ENCODE results near the gene WIPF2. TPM values are rescaled to one million over a fixed set of nuclear protein-coding genes. Genes with fewer than 3 reads are reported as not detected.

Gene WIPF2
- total and polyA plus RNA-seq, 4 donors, result 10.7 to 54.3 (median 31.2) TPM

- 72% methylated on average over 16 of the region's 21 CpGs for WGBS (ENCODE audit: insufficient coverage)
- H3K36me3 ChIP-seq (ENCODE audit: control insufficient read depth, insufficient read depth, low read length), result peaks cover 75% of the 10 kb centered on the region
- no peaks in the 10 kb centered on the region for H3K9me3 ChIP-seq (ENCODE audit: control insufficient read depth, insufficient read depth, low read length)
- H3K4me1 ChIP-seq (ENCODE audit: control insufficient read depth, insufficient read depth, low read length), result no peaks in the 10 kb centered on the region
- DNase-seq (ENCODE audit: low read depth in 4 of 6, low spot score in 6 of 6), result no peak
- H3K4me3 ChIP-seq (ENCODE audit: low read depth, low read length), result no peak overlapping the region
- no peaks in the 10 kb centered on the region for H3K27me3 ChIP-seq (ENCODE audit: control insufficient read depth, insufficient read depth, low read length)
- H3K27ac ChIP-seq (ENCODE audit: low read depth, low read length), result no peak overlapping the region
These were observed 45.5 kb downstream of the WIPF2 start for GRCh38 chr17:40264458-40265185.

- WGBS (ENCODE audit: insufficient coverage), result 90% methylated on average over 4 of the region's 5 CpGs
- H3K36me3 ChIP-seq (ENCODE audit: control insufficient read depth, insufficient read depth, low read length), result peaks cover 75% of the 10 kb centered on the region
- DNase-seq (ENCODE audit: low read depth in 4 of 6, low spot score in 6 of 6), result no peak
- H3K27ac ChIP-seq (ENCODE audit: low read depth, low read length), result no peak overlapping the region
- H3K27me3 ChIP-seq (ENCODE audit: control insufficient read depth, insufficient read depth, low read length), result no peaks in the 10 kb centered on the region
- no peaks in the 10 kb centered on the region for H3K4me1 ChIP-seq (ENCODE audit: control insufficient read depth, insufficient read depth, low read length)
- H3K9me3 ChIP-seq (ENCODE audit: control insufficient read depth, insufficient read depth, low read length), result no peaks in the 10 kb centered on the region
- no peak overlapping the region for H3K4me3 ChIP-seq (ENCODE audit: low read depth, low read length)
These were observed 46.2 kb downstream of the WIPF2 start for GRCh38 chr17:40265337-40265736.

GRCh38 chr17:40266882-40267281, 47.8 kb downstream of the WIPF2 start:
- Histone ChIP-seq H3K4me1 (ENCODE audit: control insufficient read depth, insufficient read depth, low read length) (no peaks in the 10 kb centered on the region), H3K9me3 (ENCODE audit: control insufficient read depth, insufficient read depth, low read length) (no peaks in the 10 kb centered on the region), H3K36me3 (ENCODE audit: control insufficient read depth, insufficient read depth, low read length) (peaks cover 67% of the 10 kb centered on the region), H3K4me3 (ENCODE audit: low read depth, low read length) (no peak overlapping the region), H3K27me3 (ENCODE audit: control insufficient read depth, insufficient read depth, low read length) (no peaks in the 10 kb centered on the region), H3K27ac (ENCODE audit: low read depth, low read length) (no peak overlapping the region)
- WGBS (ENCODE audit: insufficient coverage), result 98% methylated on average over 6 of the region's 6 CpGs
- no peak for DNase-seq (ENCODE audit: low read depth in 4 of 6, low spot score in 6 of 6)

- WGBS (ENCODE audit: insufficient coverage), result 50% methylated on average over 1 of the region's 2 CpGs
- Histone ChIP-seq H3K4me3 (ENCODE audit: low read depth, low read length) (no peak overlapping the region), H3K4me1 (ENCODE audit: control insufficient read depth, insufficient read depth, low read length) (no peaks in the 10 kb centered on the region), H3K9me3 (ENCODE audit: control insufficient read depth, insufficient read depth, low read length) (no peaks in the 10 kb centered on the region), H3K27ac (ENCODE audit: low read depth, low read length) (no peak overlapping the region), H3K27me3 (ENCODE audit: control insufficient read depth, insufficient read depth, low read length) (no peaks in the 10 kb centered on the region), H3K36me3 (ENCODE audit: control insufficient read depth, insufficient read depth, low read length) (peaks cover 71% of the 10 kb centered on the region)
- DNase-seq (ENCODE audit: low read depth in 4 of 6, low spot score in 6 of 6), result no peak
These were observed 49.1 kb downstream of the WIPF2 start for GRCh38 chr17:40268141-40268712.

- no CpG with 5 or more reads among the region's 1 CpG for WGBS (ENCODE audit: insufficient coverage)
- H3K27ac ChIP-seq (ENCODE audit: low read depth, low read length), result no peak overlapping the region
These were observed 59.3 kb downstream of the WIPF2 start for GRCh38 chr17:40278414-40278813.

GRCh38 chr17:40279402-40279801, 60.3 kb downstream of the WIPF2 start:
- H3K9me3 ChIP-seq (ENCODE audit: control insufficient read depth, insufficient read depth, low read length), result no peaks in the 10 kb centered on the region
- no peak overlapping the region for H3K4me3 ChIP-seq (ENCODE audit: low read depth, low read length)
- H3K27me3 ChIP-seq (ENCODE audit: control insufficient read depth, insufficient read depth, low read length), result no peaks in the 10 kb centered on the region
- peaks cover 67% of the 10 kb centered on the region for H3K36me3 ChIP-seq (ENCODE audit: control insufficient read depth, insufficient read depth, low read length)
- peak in 2 of 6 donors; percentile 24 to 58 for DNase-seq (ENCODE audit: low read depth in 4 of 6, low spot score in 6 of 6)
- H3K4me1 ChIP-seq (ENCODE audit: control insufficient read depth, insufficient read depth, low read length), result peaks cover 4% of the 10 kb centered on the region
- WGBS (ENCODE audit: insufficient coverage), result 31% methylated on average over 2 of the region's 4 CpGs
- no peak overlapping the region for H3K27ac ChIP-seq (ENCODE audit: low read depth, low read length)

More at GRCh38 chr17:40278414-40278813, 59.3 kb downstream of the WIPF2 start:
- no peak overlapping the region for H3K4me3 ChIP-seq (ENCODE audit: low read depth, low read length)
- peaks cover 4% of the 10 kb centered on the region for H3K4me1 ChIP-seq (ENCODE audit: control insufficient read depth, insufficient read depth, low read length)
- no peaks in the 10 kb centered on the region for H3K27me3 ChIP-seq (ENCODE audit: control insufficient read depth, insufficient read depth, low read length)
- no peaks in the 10 kb centered on the region for H3K9me3 ChIP-seq (ENCODE audit: control insufficient read depth, insufficient read depth, low read length)
- no peak for DNase-seq (ENCODE audit: low read depth in 4 of 6, low spot score in 6 of 6)
- H3K36me3 ChIP-seq (ENCODE audit: control insufficient read depth, insufficient read depth, low read length), result peaks cover 73% of the 10 kb centered on the region

- WGBS (ENCODE audit: insufficient coverage), result 20% methylated on average over 1 of the region's 2 CpGs
- no peak overlapping the region for H3K27ac ChIP-seq (ENCODE audit: low read depth, low read length)
- no peaks in the 10 kb centered on the region for H3K27me3 ChIP-seq (ENCODE audit: control insufficient read depth, insufficient read depth, low read length)
- no peak for DNase-seq (ENCODE audit: low read depth in 4 of 6, low spot score in 6 of 6)
- H3K36me3 ChIP-seq (ENCODE audit: control insufficient read depth, insufficient read depth, low read length), result peaks cover 52% of the 10 kb centered on the region
- no peak overlapping the region for H3K4me3 ChIP-seq (ENCODE audit: low read depth, low read length)
- H3K4me1 ChIP-seq (ENCODE audit: control insufficient read depth, insufficient read depth, low read length), result peaks cover 4% of the 10 kb centered on the region
- no peaks in the 10 kb centered on the region for H3K9me3 ChIP-seq (ENCODE audit: control insufficient read depth, insufficient read depth, low read length)
These were observed 62.6 kb downstream of the WIPF2 start for GRCh38 chr17:40281663-40282062.

- H3K27me3 ChIP-seq (ENCODE audit: control insufficient read depth, insufficient read depth, low read length), result no peaks in the 10 kb centered on the region
- H3K27ac ChIP-seq (ENCODE audit: low read depth, low read length), result peak overlapping the region; percentile 52
- H3K4me3 ChIP-seq (ENCODE audit: low read depth, low read length), result no peak overlapping the region
- H3K4me1 ChIP-seq (ENCODE audit: control insufficient read depth, insufficient read depth, low read length), result peaks cover 14% of the 10 kb centered on the region
- peaks cover 37% of the 10 kb centered on the region for H3K36me3 ChIP-seq (ENCODE audit: control insufficient read depth, insufficient read depth, low read length)
- 100% methylated on average over 1 of the region's 2 CpGs for WGBS (ENCODE audit: insufficient coverage)
- DNase-seq (ENCODE audit: low read depth in 4 of 6, low spot score in 6 of 6), result no peak
- no peaks in the 10 kb centered on the region for H3K9me3 ChIP-seq (ENCODE audit: control insufficient read depth, insufficient read depth, low read length)
These were observed 64.6 kb downstream of the WIPF2 start for GRCh38 chr17:40283662-40284061.

GRCh38 chr17:40284085-40284713, 65.1 kb downstream of the WIPF2 start:
- Histone ChIP-seq H3K4me3 (ENCODE audit: low read depth, low read length) (no peak overlapping the region), H3K36me3 (ENCODE audit: control insufficient read depth, insufficient read depth, low read length) (peaks cover 32% of the 10 kb centered on the region), H3K27ac (ENCODE audit: low read depth, low read length) (peak overlapping the region; percentile 52), H3K4me1 (ENCODE audit: control insufficient read depth, insufficient read depth, low read length) (peaks cover 10% of the 10 kb centered on the region), H3K27me3 (ENCODE audit: control insufficient read depth, insufficient read depth, low read length) (no peaks in the 10 kb centered on the region), H3K9me3 (ENCODE audit: control insufficient read depth, insufficient read depth, low read length) (no peaks in the 10 kb centered on the region)
- WGBS (ENCODE audit: insufficient coverage), result no CpG with 5 or more reads among the region's 2 CpGs
- DNase-seq (ENCODE audit: low read depth in 4 of 6, low spot score in 6 of 6), result peak in 1 of 6 donors; percentile 31
